GM18873 (cell line): Measurements from ENCODE around the gene MBD5.
"Not testable (repeated sequence)": the region's sequence is repeated elsewhere in the genome, so short reads cannot be mapped to it uniquely, and the experiment has no call there.

ENCODE experiments used
- ATAC-seq: cut with Tn5 transposase; IDR thresholded peaks from one replicate; pipeline ENCODE4 v1.9.1; 2021; ENCODE audit warnings: mild to moderate bottlenecking, moderate library complexity, moderate number of reproducible peaks; ENCODE audit not compliant: unreplicated experiment, low FRiP score

The MBD5 gene

DNA sequence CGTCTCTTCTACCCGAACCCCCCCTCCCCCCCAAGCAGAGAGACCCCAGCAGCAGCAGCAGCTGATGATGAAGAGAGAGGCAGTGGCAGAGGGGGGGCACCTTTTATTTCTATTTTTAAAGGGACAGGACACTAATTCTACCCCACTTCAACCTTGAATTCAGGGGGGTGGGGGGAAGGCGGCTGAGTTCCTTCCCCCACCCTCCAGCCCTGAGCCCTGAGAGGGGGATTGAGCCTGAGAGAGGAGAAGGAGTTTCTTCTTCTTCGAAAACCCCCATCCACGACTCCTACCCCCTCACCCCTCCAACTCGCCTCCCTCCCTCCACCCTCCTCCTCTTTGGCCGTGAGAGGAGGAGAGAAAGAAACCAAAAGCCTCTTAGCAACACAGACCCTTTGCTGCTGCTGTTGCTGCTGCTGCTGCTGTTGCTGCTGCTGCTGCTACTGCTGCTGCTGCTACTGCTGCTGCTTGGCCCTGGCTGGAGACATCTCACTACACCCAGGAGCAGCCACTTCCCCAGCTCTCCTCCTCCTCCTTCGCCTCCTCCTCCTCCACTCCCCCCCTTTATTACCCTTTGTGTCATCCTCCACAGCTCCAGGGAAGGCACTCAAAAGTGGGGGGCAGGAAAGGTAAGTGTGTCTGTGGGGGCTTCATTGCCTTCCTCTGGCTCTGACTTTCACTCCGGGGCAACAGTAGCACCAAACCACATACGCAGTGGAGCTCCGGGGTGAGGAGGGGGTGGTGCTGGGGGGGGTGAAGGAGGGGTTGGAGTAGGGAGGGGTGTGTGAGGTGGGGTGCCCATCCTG, at the start of gene MBD5:
MBD5 (plus strand) TSS at position 33 of the 803 bp plus-strand sequence.
- peak; percentile 33 for ATAC-seq

GRCh38 chr2:147976102-147976501, 44.8 kb upstream of the MBD5 start:
- no peak for ATAC-seq

- ATAC-seq: no peak
Observed at GRCh38 chr2:147977679-147978078, 43.2 kb upstream of the MBD5 start.

- no peak for ATAC-seq
Observed at GRCh38 chr2:147980940-147981528, 39.9 kb upstream of the MBD5 start.

GRCh38 chr2:147989102-147989501, 31.8 kb upstream of the MBD5 start:
- ATAC-seq: no peak

GRCh38 chr2:147989809-147990403, 31.0 kb upstream of the MBD5 start:
- ATAC-seq: peak; percentile 81

GRCh38 chr2:147994965-147995364, 25.9 kb upstream of the MBD5 start:
- ATAC-seq: not testable (repeated sequence)

GRCh38 chr2:147996828-147997227, 24.1 kb upstream of the MBD5 start:
- no peak for ATAC-seq

DNA sequence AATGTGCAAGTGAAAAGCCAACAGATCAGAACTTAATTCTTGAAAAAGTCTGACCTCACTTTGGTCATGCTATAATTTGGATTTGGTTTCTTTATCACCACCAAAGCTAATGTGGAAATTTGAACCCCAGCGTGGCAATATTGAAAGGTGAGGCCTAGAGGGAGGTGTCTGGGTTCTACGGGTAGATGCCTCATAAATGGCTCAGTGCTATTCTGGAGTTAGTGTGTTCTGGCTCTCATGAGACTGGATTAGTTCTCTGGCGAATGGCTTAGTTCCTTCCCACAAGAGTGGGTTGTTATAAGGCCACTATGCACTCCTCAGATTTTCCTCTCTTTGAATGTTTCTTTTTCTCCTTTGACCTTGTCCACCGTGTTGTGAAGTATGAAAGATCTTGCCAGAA, 22.7 kb upstream of the MBD5 start:
- no peak for ATAC-seq

DNA sequence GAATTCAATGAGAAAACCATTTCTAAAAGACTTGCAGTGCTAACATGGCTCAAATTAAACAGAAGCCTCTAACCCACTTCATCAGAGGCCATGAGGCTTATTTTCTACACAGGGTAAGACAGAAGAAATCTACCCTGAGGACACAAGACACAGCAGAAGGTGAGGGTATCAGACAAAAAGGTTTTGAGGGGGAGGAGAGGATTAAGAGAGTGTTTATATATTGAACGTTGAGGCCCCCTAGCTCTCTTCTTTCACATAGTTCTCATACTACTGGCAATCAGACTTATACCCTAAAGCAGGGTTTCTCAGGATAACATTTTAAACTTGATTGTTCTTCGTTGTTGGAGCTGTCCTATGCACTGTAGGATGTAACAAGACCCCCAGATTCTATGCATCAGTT, 21.8 kb upstream of the MBD5 start:
- ATAC-seq: no peak

- no peak for ATAC-seq
Observed at GRCh38 chr2:148000095-148000494, 20.8 kb upstream of the MBD5 start.

DNA sequence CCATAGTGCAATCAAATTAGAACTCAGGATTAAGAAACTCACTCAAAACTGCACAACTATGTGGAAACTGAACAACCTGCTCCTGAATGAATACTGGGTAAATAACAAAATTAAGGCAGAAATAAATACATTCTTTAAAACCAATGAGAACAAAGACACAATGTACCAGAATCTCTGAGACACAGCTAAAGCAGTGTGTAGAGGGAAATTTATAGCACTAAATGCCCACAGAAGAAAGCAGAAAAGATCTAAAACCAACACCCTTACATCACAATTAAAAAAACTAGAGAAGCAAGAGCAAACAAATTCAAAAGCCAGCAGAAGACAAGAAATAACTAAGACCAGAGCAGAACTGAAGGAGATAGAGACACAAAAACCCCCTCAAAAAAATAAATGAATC, 18.5 kb upstream of the MBD5 start:
- ATAC-seq: not testable (repeated sequence)

DNA sequence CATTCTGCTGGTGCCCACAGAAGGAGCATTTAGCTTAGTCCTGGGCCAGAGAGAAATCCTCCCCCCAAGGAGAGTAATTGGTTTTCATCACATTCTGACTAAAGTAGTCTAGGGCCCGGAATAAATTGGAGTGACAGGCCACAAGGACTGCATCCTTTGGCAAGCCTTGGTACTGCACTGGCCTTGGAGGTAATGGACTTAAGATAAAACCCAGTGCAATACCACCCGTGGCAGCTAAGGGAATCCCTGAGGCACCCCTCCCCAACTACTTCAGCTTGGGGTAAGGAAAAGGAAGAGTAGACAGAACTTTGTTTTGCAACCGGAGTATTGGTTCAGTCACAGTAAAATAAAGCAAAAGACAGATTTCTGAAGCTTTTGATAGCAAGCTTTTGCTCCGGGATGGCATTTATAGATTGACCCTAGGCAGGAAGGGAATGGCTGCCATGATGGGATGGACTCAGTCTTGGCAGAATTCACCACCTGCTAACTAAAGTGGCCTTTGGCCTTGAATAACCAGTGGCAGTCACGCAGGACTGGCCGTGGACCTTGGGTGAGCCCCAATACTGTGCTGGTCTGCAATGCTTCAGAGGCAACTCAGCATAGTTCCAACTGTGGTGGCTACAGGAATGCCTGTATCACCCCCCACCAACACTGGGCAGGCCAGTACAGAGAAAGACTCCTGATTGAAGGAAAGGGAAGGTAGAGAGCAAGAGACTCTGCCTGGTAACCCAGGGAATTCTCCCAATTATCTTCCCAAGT, 14.5 kb upstream of the MBD5 start:
- no peak for ATAC-seq

GRCh38 chr2:148007219-148007900, 13.5 kb upstream of the MBD5 start:
- ATAC-seq: no peak

DNA sequence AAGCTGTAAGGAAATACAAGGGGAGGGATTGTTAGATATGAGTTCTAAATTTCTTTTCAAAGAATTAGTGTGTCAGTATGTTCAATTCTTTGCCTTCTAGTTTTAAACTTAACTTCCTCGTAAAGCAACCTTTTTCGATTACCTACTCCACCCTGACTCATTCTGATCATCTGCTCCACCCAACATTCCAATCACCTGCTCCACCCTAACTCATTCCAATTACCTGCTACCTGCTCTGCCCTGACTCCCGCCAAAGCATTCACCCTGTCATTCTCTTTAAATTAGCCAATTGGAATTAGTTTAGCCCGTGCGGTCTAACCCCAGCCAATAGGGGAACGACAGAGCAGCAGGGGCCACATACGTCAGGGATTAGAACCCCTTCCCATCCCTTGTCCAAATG, 12.5 kb upstream of the MBD5 start:
- not testable (repeated sequence) for ATAC-seq

GRCh38 chr2:148013876-148014275, 7.0 kb upstream of the MBD5 start:
- no peak for ATAC-seq

- ATAC-seq: no peak
Observed at GRCh38 chr2:148014616-148015015, 6.3 kb upstream of the MBD5 start.

DNA sequence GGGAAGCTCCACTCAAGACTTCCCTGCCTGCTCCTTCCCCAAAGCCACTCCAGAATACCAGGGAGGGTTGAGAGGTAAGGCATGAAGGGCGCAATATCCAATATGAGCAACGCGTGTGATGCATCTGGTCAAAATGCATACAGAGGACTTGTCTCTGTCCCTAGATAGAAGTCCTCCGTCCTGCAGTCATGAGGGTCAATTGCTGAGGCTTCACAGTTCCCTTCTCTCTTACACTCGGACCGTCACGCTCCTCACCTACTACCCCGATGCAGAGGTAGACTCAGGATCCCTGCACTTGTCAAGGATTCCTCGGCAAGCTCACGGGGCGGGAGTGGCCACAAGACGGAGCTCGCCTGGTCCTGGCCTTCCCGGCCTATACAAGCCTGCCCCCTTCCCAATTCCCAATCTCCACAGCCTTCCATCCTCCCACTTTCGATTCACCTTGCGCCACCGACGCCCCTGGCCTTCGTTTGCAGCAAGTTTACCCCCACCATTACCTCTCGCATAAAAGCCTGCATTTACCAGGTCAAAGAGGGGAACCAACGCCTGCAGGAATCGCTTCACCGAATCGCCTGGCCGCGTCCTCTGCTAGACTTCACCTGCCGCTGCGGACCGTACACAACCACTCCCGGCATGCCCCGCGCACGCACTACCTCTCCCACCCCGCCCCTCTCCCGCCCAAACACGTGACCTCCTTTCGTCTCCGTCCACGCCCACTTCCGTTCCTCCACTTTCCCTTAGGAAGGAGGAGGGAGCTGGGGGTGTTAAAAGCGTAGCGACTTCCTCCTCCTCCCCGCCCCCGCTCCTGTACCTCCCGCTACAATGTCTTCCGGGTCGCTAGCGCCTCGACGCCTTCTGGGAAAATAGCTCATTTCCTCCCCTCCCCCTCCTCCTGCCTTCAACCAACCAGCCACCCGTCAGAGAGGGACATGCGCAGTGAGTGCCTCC, 506 bp upstream of the MBD5 start, which contains the start of gene ORC4:
ORC4 (minus strand) TSS at position 627 of the 948 bp plus-strand sequence. CDS start 44,779 bp downstream, outside the sequence.
- ATAC-seq: peak; percentile 59

GRCh38 chr2:148021886-148022285, 995 bp downstream of the MBD5 start:
- no peak for ATAC-seq
